Measurements from ENCODE around the gene ALG9. TPM values are rescaled to one million over a fixed set of nuclear protein-coding genes. Genes with fewer than 3 reads are reported as not detected.
"Not testable (repeated sequence)": the region's sequence is repeated elsewhere in the genome, so short reads cannot be mapped to it uniquely, and the experiment has no call there.

ALG9 gene
- total RNA-seq, 4 donors from 2014 or later, result 35.3 to 44.9 (median 36.6) TPM

DNA sequence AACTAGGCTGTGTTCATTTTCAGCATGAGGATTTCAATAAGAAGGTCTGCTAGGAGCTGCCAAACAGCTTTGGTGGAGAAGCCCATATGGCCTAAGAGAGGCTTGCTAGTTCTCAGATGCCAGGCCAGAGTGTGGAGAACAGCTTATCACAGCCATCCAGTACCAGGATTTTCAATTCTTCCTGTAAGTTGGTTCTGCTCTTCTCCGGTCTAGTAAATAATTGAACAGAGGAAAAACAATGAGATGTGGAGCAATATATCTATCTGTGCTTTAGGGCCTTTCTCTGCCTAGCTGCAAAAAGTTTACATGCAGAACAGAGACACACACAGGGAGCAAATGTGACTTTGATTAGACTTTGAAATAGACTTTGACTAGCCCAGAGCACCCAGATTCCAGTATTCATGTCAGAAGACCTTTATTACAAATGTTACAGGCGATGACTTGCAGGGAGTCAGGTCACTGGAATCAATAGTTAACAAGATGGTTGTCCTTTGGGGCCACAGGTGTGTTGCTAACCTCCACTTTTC is 85.4 kb downstream of the ALG9 start:
- intact Hi-C loops (cut with DNase I), result loop anchor here (5.0 kb wide), 1 partner anchor 61 kb away; no protein-coding TSS in a partner anchor
- Histone ChIP-seq H3K9me3 (no peaks in the 10 kb centered on the region), H3K27ac (no peak overlapping the region), H3K4me1 (peaks cover 0 to 3% of the 10 kb centered on the region in 2 donors), H3K27me3 (no peaks in the 10 kb centered on the region), H3K36me3 (peaks cover 5% of the 10 kb centered on the region in 2 donors), H3K4me3 (replicated peaks in 1 of 3) (no peak overlapping the region)
- 91 to 96% methylated on average over 2 of the region's 2 CpGs for WGBS, 2 donors
- DNase-seq, result no peak
- TF ChIP-seq, protein P1, sequence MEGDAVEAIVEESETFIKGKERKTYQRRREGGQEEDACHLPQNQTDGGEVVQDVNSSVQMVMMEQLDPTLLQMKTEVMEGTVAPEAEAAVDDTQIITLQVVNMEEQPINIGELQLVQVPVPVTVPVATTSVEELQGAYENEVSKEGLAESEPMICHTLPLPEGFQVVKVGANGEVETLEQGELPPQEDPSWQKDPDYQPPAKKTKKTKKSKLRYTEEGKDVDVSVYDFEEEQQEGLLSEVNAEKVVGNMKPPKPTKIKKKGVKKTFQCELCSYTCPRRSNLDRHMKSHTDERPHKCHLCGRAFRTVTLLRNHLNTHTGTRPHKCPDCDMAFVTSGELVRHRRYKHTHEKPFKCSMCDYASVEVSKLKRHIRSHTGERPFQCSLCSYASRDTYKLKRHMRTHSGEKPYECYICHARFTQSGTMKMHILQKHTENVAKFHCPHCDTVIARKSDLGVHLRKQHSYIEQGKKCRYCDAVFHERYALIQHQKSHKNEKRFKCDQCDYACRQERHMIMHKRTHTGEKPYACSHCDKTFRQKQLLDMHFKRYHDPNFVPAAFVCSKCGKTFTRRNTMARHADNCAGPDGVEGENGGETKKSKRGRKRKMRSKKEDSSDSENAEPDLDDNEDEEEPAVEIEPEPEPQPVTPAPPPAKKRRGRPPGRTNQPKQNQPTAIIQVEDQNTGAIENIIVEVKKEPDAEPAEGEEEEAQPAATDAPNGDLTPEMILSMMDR (IDR thresholded peaks at IDR 0.05), result no peak
- no peak for TF ChIP-seq POLR2A (IDR thresholded peaks at IDR 0.05)

DNA sequence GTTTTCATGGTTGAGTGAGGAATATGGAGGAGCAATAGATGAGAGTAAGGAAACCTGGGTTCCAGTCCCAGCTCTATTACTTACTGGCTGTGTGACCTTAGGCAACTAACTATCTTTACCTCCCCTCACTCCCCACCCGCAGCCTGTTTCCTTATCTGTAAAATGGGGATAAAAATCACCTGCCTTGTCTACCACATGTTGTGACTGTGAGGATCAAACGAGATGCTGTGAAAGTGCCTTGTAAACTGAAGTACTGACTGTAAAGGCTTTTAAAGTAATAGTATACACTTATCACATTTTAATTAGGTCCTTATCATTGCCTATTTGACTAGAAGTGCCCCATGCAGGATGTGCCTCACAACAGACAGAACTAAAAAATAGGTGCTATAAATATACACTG is 86.3 kb downstream of the ALG9 start:
- Histone ChIP-seq H3K27me3 (no peaks in the 10 kb centered on the region), H3K36me3 (peaks cover 5% of the 10 kb centered on the region in 2 donors), H3K9me3 (no peaks in the 10 kb centered on the region), H3K27ac (no peak overlapping the region), H3K4me1 (peaks cover 0 to 3% of the 10 kb centered on the region in 2 donors), H3K4me3 (replicated peaks in 1 of 3) (no peak overlapping the region)
- TF ChIP-seq, protein P1 (IDR thresholded peaks at IDR 0.05), result no peak
- no peak for TF ChIP-seq POLR2A (IDR thresholded peaks at IDR 0.05)
- WGBS, 2 donors, result 92 to 93% methylated on average over 2 of the region's 2 CpGs
- intact Hi-C loops (cut with DNase I), result loop anchor here (5.0 kb wide), 1 partner anchor 62 kb away; no protein-coding TSS in a partner anchor
- DNase-seq, result no peak

DNA sequence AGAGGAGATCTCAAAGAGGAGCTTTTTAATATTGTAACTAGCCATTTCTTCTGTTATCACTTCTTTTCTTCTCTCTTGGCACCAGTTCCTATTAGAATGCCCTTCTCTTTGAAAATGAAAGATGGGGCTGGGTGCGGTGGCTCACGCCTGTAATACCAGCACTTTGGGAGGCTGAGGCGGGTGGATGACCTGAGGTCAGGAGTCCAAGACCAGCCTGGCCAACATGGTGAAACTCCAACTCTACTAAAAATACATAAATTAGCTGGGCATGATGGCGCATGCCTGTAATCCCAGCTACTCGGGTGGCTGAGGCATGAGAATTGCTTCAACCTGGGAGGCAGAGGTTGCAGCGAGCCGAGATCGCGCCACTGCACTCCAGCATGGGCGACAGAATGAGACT is 87.1 kb downstream of the ALG9 start:
- H3K27me3 ChIP-seq; H3K27ac ChIP-seq; H3K4me1 ChIP-seq; H3K9me3 ChIP-seq; DNase-seq; H3K4me3 ChIP-seq (replicated peaks in 1 of 3); H3K36me3 ChIP-seq; intact Hi-C loops (cut with DNase I): not testable (repeated sequence)
- WGBS, 2 donors, result 97 to 98% methylated on average over 10 of the region's 10 CpGs

DNA sequence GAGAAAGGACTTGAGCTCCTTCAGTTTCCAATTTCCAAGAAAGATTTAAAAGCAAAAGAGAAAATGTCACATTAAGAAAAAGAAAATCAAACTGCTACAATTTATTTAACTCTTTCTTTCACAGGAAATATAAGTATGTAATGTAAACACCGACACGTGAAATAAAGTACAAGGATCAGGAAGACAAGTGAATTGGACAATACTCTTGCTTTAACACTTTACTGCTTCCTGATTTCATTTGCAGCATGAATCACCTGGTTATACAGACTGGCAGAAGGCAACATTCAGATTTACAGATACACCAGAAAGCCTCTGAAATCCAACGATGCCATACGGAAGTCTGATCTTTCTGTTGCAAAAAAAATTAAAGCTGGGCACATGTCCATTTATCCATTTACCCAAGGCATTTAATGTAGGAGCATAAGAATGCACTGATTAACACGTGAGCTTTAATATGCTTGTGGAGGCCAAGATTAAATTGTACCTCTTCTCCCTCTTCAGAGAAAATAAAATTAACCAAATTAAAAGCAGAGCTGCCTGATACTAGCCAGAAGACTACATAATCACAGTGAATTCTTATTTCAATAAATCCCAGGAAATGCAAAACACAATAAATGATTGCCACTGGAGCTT is 89.2 kb downstream of the ALG9 start:
- TF ChIP-seq, protein P1 (IDR thresholded peaks at IDR 0.05), result no peak
- TF ChIP-seq POLR2A (IDR thresholded peaks at IDR 0.05), result no peak
- Histone ChIP-seq H3K27me3 (no peaks in the 10 kb centered on the region), H3K4me3 (replicated peaks in 1 of 3) (no peak overlapping the region), H3K9me3 (no peaks in the 10 kb centered on the region), H3K4me1 (no peaks in the 10 kb centered on the region), H3K27ac (no peak overlapping the region), H3K36me3 (peaks cover 5% of the 10 kb centered on the region in 2 donors)
- 80 to 86% methylated on average over 5 of the region's 5 CpGs for WGBS, 2 donors
- DNase-seq, result no peak
- intact Hi-C loops (cut with DNase I), result no loop called here

DNA sequence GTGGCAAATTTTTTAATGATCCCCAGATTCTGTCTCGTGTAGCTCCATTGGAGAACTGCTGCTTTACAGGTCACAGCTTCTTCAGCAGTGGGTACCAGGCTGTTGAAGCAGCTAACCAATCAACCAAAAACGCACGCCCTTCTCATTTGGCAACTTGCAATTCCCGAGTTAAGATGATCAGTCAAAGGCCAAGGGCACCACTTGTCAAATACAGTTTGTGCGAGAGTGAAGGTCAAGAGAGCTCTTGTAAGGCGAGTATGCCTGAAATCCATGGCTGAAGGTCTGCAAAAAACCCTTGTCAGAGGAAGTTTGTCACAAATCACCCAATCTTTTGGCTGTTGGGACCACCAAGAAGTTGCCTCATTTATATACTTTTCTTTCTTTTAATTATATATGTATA is 92.3 kb downstream of the ALG9 start:
- no peak for TF ChIP-seq POLR2A (IDR thresholded peaks at IDR 0.05)
- TF ChIP-seq, protein P1 (IDR thresholded peaks at IDR 0.05), result no peak
- 65 to 76% methylated on average over 6 of the region's 6 CpGs for WGBS, 2 donors
- H3K27me3 ChIP-seq, result no peaks in the 10 kb centered on the region

More for the DNA sequence above, 92.3 kb downstream of the ALG9 start:
- Histone ChIP-seq H3K4me3 (replicated peaks in 1 of 3) (no peak overlapping the region), H3K27ac (no peak overlapping the region), H3K36me3 (no peaks in the 10 kb centered on the region), H3K4me1 (peaks cover 12 to 13% of the 10 kb centered on the region in 2 donors), H3K9me3 (no peaks in the 10 kb centered on the region)
- DNase-seq, result no peak
- intact Hi-C loops (cut with DNase I), result loop anchor here (5.0 kb wide), 1 partner anchor 177 kb away; the partner anchor contains the start of gene SIK2

All from thyroid gland (tissue), 4 donors.